Stimulated activated CD4-positive, alpha-beta T cell treated with anti-CD3 and anti-CD28 coated beads, TNF-alpha, amount 100 ng/mL, for 4 hours (primary cell): ENCODE data around the gene ADK.
"Not testable (repeated sequence)": the region's sequence is repeated elsewhere in the genome, so short reads cannot be mapped to it uniquely, and the experiment has no call there.

Experiments
- DNase-seq, 3 experiments: peaks; one replicate each; pipeline ENCODE4 v3.0.0-alpha.2; 2020; ENCODE audit warnings: low read depth in 3 of 3

The ADK gene

GRCh38 chr10:74424565-74424964, 273.5 kb downstream of the ADK start:
- no peak for DNase-seq

GRCh38 chr10:74425456-74426001, 274.5 kb downstream of the ADK start:
- no peak for DNase-seq

- DNase-seq: no peak
Measured at GRCh38 chr10:74431816-74432215, 280.8 kb downstream of the ADK start.

GRCh38 chr10:74432841-74433594, 282.0 kb downstream of the ADK start:
- DNase-seq: no peak

GRCh38 chr10:74433595-74433956, 282.6 kb downstream of the ADK start:
- DNase-seq: no peak

- DNase-seq: no peak
Measured at GRCh38 chr10:74433993-74434392, 283.0 kb downstream of the ADK start.

GRCh38 chr10:74434547-74434946, 283.5 kb downstream of the ADK start:
- no peak for DNase-seq

GRCh38 chr10:74436523-74437170, 285.6 kb downstream of the ADK start:
- DNase-seq: no peak

GRCh38 chr10:74437822-74438221, 286.8 kb downstream of the ADK start:
- DNase-seq: no peak

- no peak for DNase-seq
Measured at GRCh38 chr10:74439213-74439612, 288.2 kb downstream of the ADK start.

- DNase-seq: no peak
Measured at GRCh38 chr10:74445493-74445892, 294.5 kb downstream of the ADK start.

GRCh38 chr10:74450602-74451001, 299.6 kb downstream of the ADK start:
- no peak for DNase-seq

- DNase-seq: no peak
Measured at GRCh38 chr10:74451127-74451829, 300.3 kb downstream of the ADK start.

- DNase-seq: no peak
Measured at GRCh38 chr10:74453169-74453568, 302.1 kb downstream of the ADK start.

- not testable (repeated sequence) for DNase-seq
Measured at GRCh38 chr10:74457478-74457877, 306.5 kb downstream of the ADK start.

- no peak for DNase-seq
Measured at GRCh38 chr10:74460812-74461211, 309.8 kb downstream of the ADK start.

- DNase-seq: no peak
Measured at GRCh38 chr10:74474022-74474713, 323.1 kb downstream of the ADK start.

- not testable (repeated sequence) for DNase-seq
Measured at GRCh38 chr10:74476162-74476706, 325.2 kb downstream of the ADK start.

- no peak for DNase-seq
Measured at GRCh38 chr10:74480778-74481177, 329.8 kb downstream of the ADK start.

- DNase-seq: no peak
Measured at GRCh38 chr10:74483356-74483755, 332.3 kb downstream of the ADK start.

GRCh38 chr10:74485283-74485682, 334.3 kb downstream of the ADK start:
- no peak for DNase-seq

GRCh38 chr10:74486659-74487058, 335.6 kb downstream of the ADK start:
- no peak for DNase-seq
